Measurements from ENCODE around the gene THAP7.

- no peak for TF ChIP-seq REST (IDR thresholded peaks at IDR 0.05; ENCODE audit: insufficient read depth in 1 of 2, low read depth in 2 of 2, low read length in 2 of 2)
- no peak for TF ChIP-seq POLR2AphosphoS5 (IDR thresholded peaks at IDR 0.05; ENCODE audit: low read depth, low read length)
- TF ChIP-seq TAF1 (IDR thresholded peaks at IDR 0.05; ENCODE audit: borderline replicate concordance, insufficient read depth, low read length), result no peak
- no peak for TF ChIP-seq SIN3A (IDR thresholded peaks at IDR 0.05; ENCODE audit: borderline replicate concordance, insufficient read depth, low read length)
These were observed 2.3 kb downstream of the THAP7 start for GRCh38 chr22:20999350-21000206.

Measured in PFSK-1 (cell line).